GM21360 (cell line): ENCODE data around the gene C20orf204.
A peak's percentile ranks its signal among the peaks of the same experiment; 100 is the strongest.

Source experiments
- ATAC-seq: cut with Tn5 transposase; IDR thresholded peaks from one replicate; pipeline ENCODE4 v1.9.1; 2021; ENCODE audit warnings: mild to moderate bottlenecking, moderate library complexity; ENCODE audit not compliant: unreplicated experiment

Gene C20orf204

GRCh38 chr20:64025826-64026412 is 10.1 kb upstream of the C20orf204 start:
- no peak for ATAC-seq

GRCh38 chr20:64027981-64028685 is 7.8 kb upstream of the C20orf204 start:
- ATAC-seq = no peak

- no peak for ATAC-seq
These were observed 6.5 kb upstream of the C20orf204 start for GRCh38 chr20:64029293-64030117.

- no peak for ATAC-seq
These were observed 5.4 kb upstream of the C20orf204 start for GRCh38 chr20:64030371-64031134.

GRCh38 chr20:64031822-64032314 is 4.1 kb upstream of the C20orf204 start:
- no peak for ATAC-seq

GRCh38 chr20:64032706-64033624 is 3.0 kb upstream of the C20orf204 start:
- ATAC-seq = no peak

GRCh38 chr20:64033981-64034493 is 1.9 kb upstream of the C20orf204 start:
- no peak for ATAC-seq

GRCh38 chr20:64035066-64035932 is 683 bp upstream of the C20orf204 start:
- ATAC-seq = no peak

GRCh38 chr20:64036346-64037198 is 590 bp downstream of the C20orf204 start:
- ATAC-seq = no peak

- ATAC-seq = no peak
These were observed 1.2 kb downstream of the C20orf204 start for GRCh38 chr20:64037199-64037497.

- no peak for ATAC-seq
These were observed 1.7 kb downstream of the C20orf204 start for GRCh38 chr20:64037498-64038213.

GRCh38 chr20:64038224-64038564 is 2.2 kb downstream of the C20orf204 start:
- peak; percentile 22 for ATAC-seq

- ATAC-seq = peak; percentile 40
These were observed 2.7 kb downstream of the C20orf204 start for GRCh38 chr20:64038565-64039292.

- no peak for ATAC-seq
These were observed 3.5 kb downstream of the C20orf204 start for GRCh38 chr20:64039293-64040160.

- ATAC-seq = no peak
These were observed 4.5 kb downstream of the C20orf204 start for GRCh38 chr20:64040231-64041039.
